ENCODE results near the gene CLIC3. TPM values are rescaled to one million over a fixed set of nuclear protein-coding genes. Genes with fewer than 3 reads are reported as not detected.

CLIC3 gene
- total RNA-seq, 4 donors from 2014 or later: 3.3 TPM; not detected in 3

GRCh38 chr9:136960212-136960937 is 36.0 kb downstream of the CLIC3 start:
- Histone ChIP-seq H3K9me3 (no peaks in the 10 kb centered on the region), H3K27ac (peak overlapping the region in 1 of 4 donors; percentile 42), H3K27me3 (no peaks in the 10 kb centered on the region), H3K36me3 (no peaks in the 10 kb centered on the region), H3K4me1 (peaks cover 0 to 14% (median 0%) of the 10 kb centered on the region in 4 donors), H3K4me3 (no peak overlapping the region)
- peak in 2 of 3 donors; percentile 42 to 62 for DNase-seq
- no peak for TF ChIP-seq POLR2A (IDR thresholded peaks at IDR 0.05)
- TF ChIP-seq, protein P1, sequence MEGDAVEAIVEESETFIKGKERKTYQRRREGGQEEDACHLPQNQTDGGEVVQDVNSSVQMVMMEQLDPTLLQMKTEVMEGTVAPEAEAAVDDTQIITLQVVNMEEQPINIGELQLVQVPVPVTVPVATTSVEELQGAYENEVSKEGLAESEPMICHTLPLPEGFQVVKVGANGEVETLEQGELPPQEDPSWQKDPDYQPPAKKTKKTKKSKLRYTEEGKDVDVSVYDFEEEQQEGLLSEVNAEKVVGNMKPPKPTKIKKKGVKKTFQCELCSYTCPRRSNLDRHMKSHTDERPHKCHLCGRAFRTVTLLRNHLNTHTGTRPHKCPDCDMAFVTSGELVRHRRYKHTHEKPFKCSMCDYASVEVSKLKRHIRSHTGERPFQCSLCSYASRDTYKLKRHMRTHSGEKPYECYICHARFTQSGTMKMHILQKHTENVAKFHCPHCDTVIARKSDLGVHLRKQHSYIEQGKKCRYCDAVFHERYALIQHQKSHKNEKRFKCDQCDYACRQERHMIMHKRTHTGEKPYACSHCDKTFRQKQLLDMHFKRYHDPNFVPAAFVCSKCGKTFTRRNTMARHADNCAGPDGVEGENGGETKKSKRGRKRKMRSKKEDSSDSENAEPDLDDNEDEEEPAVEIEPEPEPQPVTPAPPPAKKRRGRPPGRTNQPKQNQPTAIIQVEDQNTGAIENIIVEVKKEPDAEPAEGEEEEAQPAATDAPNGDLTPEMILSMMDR (IDR thresholded peaks at IDR 0.05): no peak

GRCh38 chr9:136958898-136959850 is 37.2 kb downstream of the CLIC3 start:
- no peaks in the 10 kb centered on the region for H3K36me3 ChIP-seq
- H3K4me1 ChIP-seq: peaks cover 0 to 3% (median 0%) of the 10 kb centered on the region in 4 donors
- H3K9me3 ChIP-seq: no peaks in the 10 kb centered on the region
- no peak overlapping the region for H3K4me3 ChIP-seq
- TF ChIP-seq POLR2A (IDR thresholded peaks at IDR 0.05): no peak
- TF ChIP-seq, protein P1 (IDR thresholded peaks at IDR 0.05): no peak
- H3K27me3 ChIP-seq: no peaks in the 10 kb centered on the region
- no peak for DNase-seq
- peak overlapping the region in 1 of 4 donors; percentile 42 for H3K27ac ChIP-seq

DNA sequence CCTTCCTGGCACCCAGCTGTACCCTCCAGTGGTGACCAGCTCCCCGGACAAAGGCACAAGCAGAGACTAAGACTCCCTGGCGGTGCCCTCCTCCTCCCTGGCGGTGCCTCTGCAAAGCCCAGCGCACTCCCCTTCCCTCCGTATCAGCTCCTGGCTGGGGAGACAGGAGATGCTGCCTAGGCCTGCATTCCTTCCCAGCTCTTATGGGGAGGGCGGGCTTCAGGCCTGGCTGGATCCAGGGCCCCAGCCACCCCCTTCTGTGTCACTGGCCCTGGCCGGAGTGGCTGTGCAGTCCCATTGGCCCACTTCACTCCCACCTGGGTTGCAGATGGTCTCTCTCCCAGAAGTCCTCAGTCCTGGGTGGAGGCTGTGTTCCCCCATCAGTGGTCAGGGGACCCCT is 37.9 kb downstream of the CLIC3 start:
- Histone ChIP-seq H3K27me3 (no peaks in the 10 kb centered on the region), H3K9me3 (no peaks in the 10 kb centered on the region), H3K36me3 (no peaks in the 10 kb centered on the region), H3K4me1 (no peaks in the 10 kb centered on the region), H3K4me3 (no peak overlapping the region), H3K27ac (no peak overlapping the region)
- TF ChIP-seq POLR2A (IDR thresholded peaks at IDR 0.05): no peak
- TF ChIP-seq, protein P1 (IDR thresholded peaks at IDR 0.05): no peak
- no peak for DNase-seq

DNA sequence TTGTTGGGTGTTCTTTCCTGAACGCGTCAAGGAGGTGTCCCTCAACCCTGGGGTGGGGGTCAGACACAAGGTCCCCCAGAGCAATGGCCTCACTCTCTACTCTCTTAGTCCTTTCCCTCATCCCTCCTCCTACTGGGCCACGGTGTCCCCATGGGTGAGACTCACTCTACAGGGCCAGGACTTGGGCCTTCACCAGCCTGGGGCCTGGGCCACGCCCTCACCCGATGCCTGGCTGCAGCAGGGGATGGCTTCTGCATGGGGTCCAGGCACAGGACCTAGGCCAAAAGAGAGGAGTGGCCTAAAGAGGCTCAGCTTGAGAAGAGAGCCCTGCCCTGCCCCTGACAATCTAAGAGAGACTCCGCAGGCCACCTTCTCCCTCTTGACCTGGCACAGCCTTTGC is 38.5 kb downstream of the CLIC3 start:
- DNase-seq: no peak
- TF ChIP-seq, protein P1 (IDR thresholded peaks at IDR 0.05): no peak
- TF ChIP-seq POLR2A (IDR thresholded peaks at IDR 0.05): no peak
- H3K36me3 ChIP-seq: no peaks in the 10 kb centered on the region

DNA sequence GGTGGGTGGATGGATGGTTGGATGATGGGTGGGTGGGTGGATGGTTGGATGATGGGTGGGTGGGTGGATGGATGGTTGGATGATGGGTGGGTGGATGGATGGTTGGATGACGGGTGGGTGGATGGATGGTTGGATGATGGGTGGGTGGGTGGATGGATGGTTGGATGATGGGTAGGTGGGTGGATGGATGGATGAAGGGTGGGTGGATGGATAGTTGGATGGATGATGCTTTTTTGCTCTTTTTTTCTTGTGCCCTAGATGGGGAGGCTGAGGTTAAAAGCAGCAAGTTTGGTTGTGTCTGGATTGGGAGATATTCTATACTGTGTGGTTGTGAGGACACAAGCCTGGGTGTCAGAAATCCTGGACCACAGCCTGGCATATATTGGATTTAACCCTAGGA is 38.9 kb downstream of the CLIC3 start:
- TF ChIP-seq POLR2A (IDR thresholded peaks at IDR 0.05): no peak
- TF ChIP-seq, protein P1 (IDR thresholded peaks at IDR 0.05): no peak

More for the DNA sequence above, 38.5 kb downstream of the CLIC3 start:
- Histone ChIP-seq H3K4me1 (no peaks in the 10 kb centered on the region), H3K27ac (no peak overlapping the region), H3K9me3 (no peaks in the 10 kb centered on the region), H3K27me3 (no peaks in the 10 kb centered on the region), H3K4me3 (no peak overlapping the region)

More for the DNA sequence above, 38.9 kb downstream of the CLIC3 start:
- no peak for DNase-seq
- no peak overlapping the region for H3K27ac ChIP-seq
- H3K27me3 ChIP-seq: no peaks in the 10 kb centered on the region
- no peaks in the 10 kb centered on the region for H3K9me3 ChIP-seq
- H3K36me3 ChIP-seq: no peaks in the 10 kb centered on the region
- H3K4me3 ChIP-seq: no peak overlapping the region
- H3K4me1 ChIP-seq: no peaks in the 10 kb centered on the region

Measured in Peyer's patch (tissue), 4 donors.